DND-41 (cell line): Measurements from ENCODE around the gene CANX.

Experiments
- ATAC-seq: fragments of 200-7000 bp; cut with Tn5 transposase; 3 replicates; pipeline ENCODE4 v1.9.1; 2021; ENCODE audit warnings: low read depth; ENCODE audit not compliant: insufficient read depth
- DNase-seq: peaks from one replicate; pipeline ENCODE4 v3.0.0-alpha.2; 2020
- H2AFZ ChIP-seq: 2 replicates; pipeline ENCODE4 v1.6.0; 2012; ENCODE audit warnings: low read depth, low read length
- H3K27ac ChIP-seq: 2 replicates; pipeline ENCODE4 v1.5.1; 2012; ENCODE audit warnings: low read length, inconsistent platforms
- H3K27me3 ChIP-seq: fragments of 200-600 bp; sonication (generic); 2 replicates; pipeline ENCODE4 v1.6.0; 2012; ENCODE audit warnings: low read length, mild to moderate bottlenecking, inconsistent platforms; ENCODE audit not compliant: insufficient read depth, poor library complexity
- H3K36me3 ChIP-seq: 2 replicates; pipeline ENCODE4 v1.5.1; 2012; ENCODE audit warnings: low read length, inconsistent platforms; ENCODE audit not compliant: insufficient read depth
- H3K4me1 ChIP-seq: 2 replicates; pipeline ENCODE4 v1.5.1; 2012; ENCODE audit warnings: mild to moderate bottlenecking, low read length; ENCODE audit not compliant: insufficient read depth
- H3K4me2 ChIP-seq: 2 replicates; pipeline ENCODE4 v1.6.0; 2012; ENCODE audit warnings: mild to moderate bottlenecking, moderate library complexity, low read length, inconsistent platforms; ENCODE audit not compliant: insufficient read depth
- H3K4me3 ChIP-seq, 2 experiments: fragments of 200-600 bp in 1 of 2; shearing (Covaris generic) in 1 of 2; 2 replicates each; pipeline ENCODE4 v1.5.1; 2012 to 2016; ENCODE audit warnings: inconsistent platforms in 2 of 2, low read length in 2 of 2, mild to moderate bottlenecking in 2 of 2, low read depth in 1 of 2, moderate library complexity in 1 of 2
- H3K79me2 ChIP-seq: 2 replicates; pipeline ENCODE4 v1.6.0; 2012; ENCODE audit warnings: low read length, inconsistent platforms; ENCODE audit not compliant: insufficient read depth
- H3K9ac ChIP-seq: 2 replicates; pipeline ENCODE4 v1.6.0; 2012; ENCODE audit warnings: low read depth, mild to moderate bottlenecking, inconsistent platforms, low read length, moderate library complexity
- H3K9me3 ChIP-seq: 2 replicates; pipeline ENCODE4 v1.5.1; 2012; ENCODE audit warnings: low read length, moderate library complexity, mild to moderate bottlenecking, inconsistent platforms; ENCODE audit not compliant: insufficient read depth, severe bottlenecking
- H4K20me1 ChIP-seq: 2 replicates; pipeline ENCODE4 v1.6.0; 2012; ENCODE audit warnings: low read length; ENCODE audit not compliant: insufficient read depth
- CTCF ChIP-seq: IDR thresholded peaks from 2 replicates; pipeline ENCODE4 v1.5.1; 2012; ENCODE audit warnings: borderline replicate concordance, low read length, moderate library complexity, mild to moderate bottlenecking; ENCODE audit not compliant: poor library complexity, severe bottlenecking; ENCODE audit errors: extremely low read depth
- EZH2 ChIP-seq: IDR thresholded peaks from 3 replicates; pipeline ENCODE4 v1.6.1; 2012; ENCODE audit warnings: borderline replicate concordance, low read depth, mild to moderate bottlenecking, moderate library complexity, low read length, inconsistent platforms; ENCODE audit not compliant: severe bottlenecking

The CANX gene

DNA sequence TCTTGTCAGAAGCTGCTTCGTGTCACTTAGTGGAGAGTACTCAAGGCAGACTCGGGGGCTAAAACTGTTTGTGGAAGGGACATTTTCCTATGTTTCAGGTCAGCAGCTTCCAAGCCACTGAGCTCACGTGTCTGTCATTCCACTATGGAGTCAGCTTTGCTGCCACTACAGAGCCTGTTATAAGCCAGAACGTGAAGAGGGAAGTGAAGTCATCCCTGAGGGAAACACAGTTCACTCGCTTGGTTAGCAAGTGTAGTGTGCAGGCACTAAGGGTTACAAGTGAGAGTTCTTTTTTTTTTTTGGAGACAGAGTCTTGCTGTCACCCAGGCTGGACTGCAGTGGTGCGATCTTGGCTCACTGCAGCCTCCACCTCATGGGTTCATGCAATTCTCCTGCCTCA, 70.5 kb downstream of the CANX start:
- H2AFZ ChIP-seq = no peak overlapping the region
- no peak for TF ChIP-seq EZH2
- no peak for TF ChIP-seq CTCF
- H3K27ac ChIP-seq = no peak overlapping the region
- H3K36me3 ChIP-seq = peaks cover 93% of the 10 kb centered on the region
- H3K4me1 ChIP-seq = no peaks in the 10 kb centered on the region
- no peak overlapping the region for H3K9ac ChIP-seq
- ATAC-seq (no peak), DNase-seq (no peak)
- no peak overlapping the region for H3K4me3 ChIP-seq
- H3K4me2 ChIP-seq = no peak overlapping the region
- no peaks in the 10 kb centered on the region for H3K27me3 ChIP-seq
- H3K79me2 ChIP-seq = peaks cover 34% of the 10 kb centered on the region
- H4K20me1 ChIP-seq = peaks cover 37% of the 10 kb centered on the region
- no peaks in the 10 kb centered on the region for H3K9me3 ChIP-seq

DNA sequence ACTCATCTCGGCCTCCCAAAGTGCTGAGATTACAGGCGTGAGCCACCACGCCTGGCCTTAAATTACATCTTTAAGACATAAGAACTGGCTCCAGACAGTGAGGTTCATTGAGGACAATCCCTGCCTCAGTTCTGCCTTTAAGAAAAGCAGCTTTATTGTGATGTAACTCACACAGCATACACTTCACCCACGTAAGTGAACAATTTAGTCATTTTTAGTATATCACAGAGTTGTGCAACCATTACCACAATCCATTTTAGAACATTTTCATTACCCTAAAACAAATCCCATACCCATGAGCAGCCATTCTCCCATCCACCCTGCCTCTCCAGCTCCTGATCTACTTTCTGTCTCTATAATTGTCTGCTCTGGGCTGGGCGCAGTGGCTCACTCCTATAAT, 71.0 kb downstream of the CANX start:
- no peak overlapping the region for H3K4me2 ChIP-seq
- H3K27ac ChIP-seq = no peak overlapping the region
- H4K20me1 ChIP-seq = peaks cover 34% of the 10 kb centered on the region
- H3K9ac ChIP-seq = no peak overlapping the region
- DNase-seq (no peak), ATAC-seq (no peak)
- H3K4me1 ChIP-seq = no peaks in the 10 kb centered on the region
- peaks cover 32% of the 10 kb centered on the region for H3K79me2 ChIP-seq
- peaks cover 98% of the 10 kb centered on the region for H3K36me3 ChIP-seq
- H2AFZ ChIP-seq = no peak overlapping the region
- H3K4me3 ChIP-seq = no peak overlapping the region
- no peaks in the 10 kb centered on the region for H3K9me3 ChIP-seq
- no peak for TF ChIP-seq CTCF
- TF ChIP-seq EZH2 = no peak
- no peaks in the 10 kb centered on the region for H3K27me3 ChIP-seq

GRCh38 chr5:179771311-179771895, 72.6 kb downstream of the CANX start:
- no peak for TF ChIP-seq EZH2
- TF ChIP-seq CTCF = no peak
- DNase-seq (no peak), ATAC-seq (no peak)
- H3K9me3 ChIP-seq = no peaks in the 10 kb centered on the region
- H3K27me3 ChIP-seq = no peaks in the 10 kb centered on the region
- H3K36me3 ChIP-seq = peaks cover 99% of the 10 kb centered on the region
- peaks cover 19% of the 10 kb centered on the region for H4K20me1 ChIP-seq
- peaks cover 16% of the 10 kb centered on the region for H3K79me2 ChIP-seq
- no peak overlapping the region for H3K4me3 ChIP-seq
- H3K27ac ChIP-seq = no peak overlapping the region
- no peak overlapping the region for H2AFZ ChIP-seq
- no peaks in the 10 kb centered on the region for H3K4me1 ChIP-seq
- H3K4me2 ChIP-seq = no peak overlapping the region
- no peak overlapping the region for H3K9ac ChIP-seq

- no peak overlapping the region for H3K4me2 ChIP-seq
- no peak overlapping the region for H3K9ac ChIP-seq
- no peaks in the 10 kb centered on the region for H3K9me3 ChIP-seq
- no peak overlapping the region for H3K4me3 ChIP-seq
- H3K79me2 ChIP-seq = peaks cover 6% of the 10 kb centered on the region
- peaks cover 12% of the 10 kb centered on the region for H4K20me1 ChIP-seq
- DNase-seq (no peak), ATAC-seq (no peak)
- no peaks in the 10 kb centered on the region for H3K4me1 ChIP-seq
- H3K27me3 ChIP-seq = no peaks in the 10 kb centered on the region
- no peak overlapping the region for H3K27ac ChIP-seq
- H3K36me3 ChIP-seq = peaks cover 96% of the 10 kb centered on the region
- TF ChIP-seq CTCF (no peak), EZH2 (no peak)
- no peak overlapping the region for H2AFZ ChIP-seq
Observed at GRCh38 chr5:179772351-179772750, 73.6 kb downstream of the CANX start.
